Globus pallidus (tissue), 1 donor: Measurements from ENCODE around the gene PAXIP1.

Source experiments
- DNase-seq: peaks from one replicate; pipeline ENCODE4 v3.0.0-alpha.2; 2015; ENCODE audit warnings: low spot score

Gene PAXIP1

DNA sequence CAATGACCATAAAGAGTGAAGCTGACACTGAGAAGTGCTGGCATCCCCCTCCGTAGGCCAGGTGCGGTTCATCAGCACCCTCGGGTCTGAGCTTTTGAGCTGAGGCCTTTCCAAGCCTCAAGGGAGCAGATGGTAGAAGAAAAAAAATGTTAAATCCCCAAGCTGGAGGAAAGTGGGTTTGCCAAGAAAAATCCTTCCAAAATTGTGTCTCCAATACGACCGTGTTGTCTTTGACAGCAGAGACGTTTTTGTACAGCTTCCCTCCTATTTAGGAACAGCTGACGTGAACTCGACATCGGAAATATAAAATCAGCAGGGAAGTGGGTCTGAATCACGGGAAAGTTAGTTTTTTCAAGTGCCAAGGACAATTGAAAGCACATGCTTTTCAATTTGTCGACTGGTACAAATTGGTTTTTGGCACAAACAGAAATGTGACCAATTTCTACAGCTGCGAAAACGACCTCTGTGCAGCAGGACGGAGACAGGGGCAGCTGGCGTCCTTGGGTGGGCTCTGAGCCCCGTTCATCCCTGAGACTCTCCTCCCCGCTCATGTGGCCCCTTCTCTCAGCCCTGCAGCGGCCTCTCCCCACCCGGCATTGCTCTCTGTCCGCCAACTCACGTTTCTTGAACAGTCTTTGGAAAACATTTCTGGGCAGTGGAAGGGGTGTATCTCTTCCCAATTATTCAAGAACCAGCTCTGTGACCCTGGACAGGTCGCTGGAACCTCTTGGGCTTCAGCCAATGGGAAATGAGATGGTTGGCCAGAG, 89.9 kb downstream of the PAXIP1 start:
- peak; percentile 30 for DNase-seq

DNA sequence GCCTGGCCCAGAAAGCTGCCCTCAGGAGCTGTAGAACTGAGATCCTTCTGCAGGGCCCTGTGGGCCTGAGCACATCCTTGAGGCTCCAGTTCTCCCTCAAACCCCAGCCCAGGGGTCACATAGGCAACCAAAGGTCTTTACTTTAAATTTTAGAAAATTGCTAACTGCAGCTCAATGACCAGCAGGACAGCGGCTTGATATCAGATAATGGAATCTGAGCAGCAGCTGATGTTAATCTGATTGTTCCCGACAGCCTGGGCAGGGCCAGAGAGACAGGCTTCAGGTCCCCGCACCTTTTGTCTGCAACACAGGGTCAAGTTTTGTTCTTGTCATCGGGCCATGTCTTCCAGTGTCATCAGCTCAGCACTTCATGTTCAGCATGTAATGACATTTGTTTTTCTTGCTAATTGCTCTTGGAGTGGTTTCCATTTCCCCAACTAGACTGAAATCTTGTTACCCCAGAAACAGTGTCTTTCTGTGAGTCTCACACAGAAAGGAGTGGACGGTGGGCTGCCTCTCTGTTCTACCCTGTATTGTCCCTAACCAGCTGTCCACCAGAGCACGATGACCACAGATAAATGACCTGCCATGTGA, 91.0 kb downstream of the PAXIP1 start:
- DNase-seq = no peak

DNA sequence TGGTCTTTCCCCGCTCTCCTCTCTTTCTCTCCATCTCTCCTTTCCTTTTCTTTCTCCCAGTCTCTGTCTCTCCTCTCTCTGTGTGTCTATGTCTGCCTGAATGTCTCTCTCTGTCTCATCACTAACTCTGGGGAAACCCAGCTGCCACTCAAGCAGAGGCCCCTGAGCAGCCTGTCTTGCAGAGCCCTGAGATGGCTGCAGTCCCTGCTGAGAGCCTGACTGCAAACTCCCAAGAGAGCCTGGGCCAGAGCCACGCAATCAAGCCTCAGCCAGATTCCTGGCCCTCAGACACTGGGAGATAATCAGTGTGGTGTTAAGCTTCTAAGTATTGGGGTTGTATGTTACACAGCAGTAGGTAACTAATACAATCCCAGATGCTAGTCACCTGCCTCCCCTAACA, 91.5 kb downstream of the PAXIP1 start:
- no peak for DNase-seq

DNA sequence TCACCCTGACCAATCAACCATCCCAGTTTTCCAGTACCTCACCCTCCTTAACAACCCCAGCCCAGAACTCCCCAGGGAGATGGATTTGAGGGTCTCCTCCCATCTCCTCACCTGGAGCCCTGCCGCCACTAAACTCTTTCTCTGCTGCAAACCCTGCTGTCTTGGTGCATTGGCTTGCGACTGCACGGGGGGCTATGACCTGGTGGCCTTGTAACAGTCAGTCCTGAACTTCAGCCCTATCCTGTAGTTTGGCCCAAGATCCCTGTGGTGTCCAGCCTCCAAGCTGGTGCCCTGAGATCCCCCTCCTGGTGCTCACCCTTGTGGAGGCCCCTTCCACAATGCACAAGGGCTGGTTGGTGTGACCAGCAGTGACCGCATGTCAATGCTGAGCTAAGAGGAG, 91.9 kb downstream of the PAXIP1 start:
- DNase-seq = no peak

DNA sequence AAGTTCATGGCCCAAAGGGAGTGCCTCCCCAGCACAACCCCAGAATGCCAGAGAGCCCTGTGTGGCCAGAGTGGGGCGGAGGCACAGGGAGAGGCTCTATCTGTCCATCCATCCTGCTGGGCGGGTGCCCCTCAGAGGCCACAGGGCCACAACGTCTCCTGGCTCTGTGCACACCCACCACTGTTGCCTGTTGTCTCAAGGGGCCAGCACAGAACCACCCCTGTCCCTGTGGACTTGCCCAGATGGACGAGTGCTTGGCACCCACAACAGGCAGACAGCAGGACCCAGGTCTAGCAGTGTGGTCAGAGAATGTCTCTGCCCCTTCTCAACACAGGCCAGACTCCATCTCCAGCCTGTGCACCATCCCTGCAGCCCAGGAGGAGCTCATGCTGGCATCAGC, 92.8 kb downstream of the PAXIP1 start:
- no peak for DNase-seq

DNA sequence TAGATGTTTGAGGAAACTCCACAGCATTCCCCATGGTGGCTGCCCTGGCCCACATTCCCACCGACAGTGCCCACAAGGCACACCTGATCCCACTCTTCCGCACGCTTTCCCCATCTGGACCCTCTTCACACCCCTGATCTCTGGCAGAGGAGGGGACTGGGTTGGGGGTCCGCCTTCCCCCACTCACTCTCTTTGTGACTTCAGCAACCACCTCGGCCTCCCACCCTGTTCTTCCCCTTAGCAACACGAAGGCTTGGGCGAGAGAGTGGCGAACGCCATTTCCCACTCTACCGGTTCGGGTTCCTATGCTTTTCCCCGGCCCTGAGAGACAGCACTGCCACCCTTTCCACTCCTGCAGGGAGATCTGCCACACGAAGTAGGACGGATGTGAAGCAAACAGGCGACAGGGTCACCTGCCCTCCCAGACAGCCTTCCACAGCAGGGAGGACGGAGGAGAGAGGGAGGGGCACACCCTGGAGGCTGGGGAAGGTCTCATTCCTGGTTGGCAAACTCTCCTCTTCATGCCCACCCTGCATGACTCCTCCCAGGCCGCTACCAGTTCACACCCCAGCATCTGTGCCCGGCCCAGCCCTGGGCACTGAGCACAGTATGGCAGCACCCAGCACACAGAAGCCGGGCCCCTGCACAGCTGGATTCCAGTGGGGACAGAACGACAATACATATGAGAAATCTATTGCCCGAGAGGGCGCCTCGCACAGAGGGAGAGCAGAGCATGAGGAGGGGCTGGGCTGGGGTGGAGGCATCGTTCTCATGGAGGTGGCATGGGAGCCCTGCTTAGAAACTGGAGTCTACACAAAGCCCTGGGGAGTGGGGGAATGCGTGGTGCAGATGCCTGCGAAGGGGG, 93.5 kb downstream of the PAXIP1 start:
- no peak for DNase-seq

DNA sequence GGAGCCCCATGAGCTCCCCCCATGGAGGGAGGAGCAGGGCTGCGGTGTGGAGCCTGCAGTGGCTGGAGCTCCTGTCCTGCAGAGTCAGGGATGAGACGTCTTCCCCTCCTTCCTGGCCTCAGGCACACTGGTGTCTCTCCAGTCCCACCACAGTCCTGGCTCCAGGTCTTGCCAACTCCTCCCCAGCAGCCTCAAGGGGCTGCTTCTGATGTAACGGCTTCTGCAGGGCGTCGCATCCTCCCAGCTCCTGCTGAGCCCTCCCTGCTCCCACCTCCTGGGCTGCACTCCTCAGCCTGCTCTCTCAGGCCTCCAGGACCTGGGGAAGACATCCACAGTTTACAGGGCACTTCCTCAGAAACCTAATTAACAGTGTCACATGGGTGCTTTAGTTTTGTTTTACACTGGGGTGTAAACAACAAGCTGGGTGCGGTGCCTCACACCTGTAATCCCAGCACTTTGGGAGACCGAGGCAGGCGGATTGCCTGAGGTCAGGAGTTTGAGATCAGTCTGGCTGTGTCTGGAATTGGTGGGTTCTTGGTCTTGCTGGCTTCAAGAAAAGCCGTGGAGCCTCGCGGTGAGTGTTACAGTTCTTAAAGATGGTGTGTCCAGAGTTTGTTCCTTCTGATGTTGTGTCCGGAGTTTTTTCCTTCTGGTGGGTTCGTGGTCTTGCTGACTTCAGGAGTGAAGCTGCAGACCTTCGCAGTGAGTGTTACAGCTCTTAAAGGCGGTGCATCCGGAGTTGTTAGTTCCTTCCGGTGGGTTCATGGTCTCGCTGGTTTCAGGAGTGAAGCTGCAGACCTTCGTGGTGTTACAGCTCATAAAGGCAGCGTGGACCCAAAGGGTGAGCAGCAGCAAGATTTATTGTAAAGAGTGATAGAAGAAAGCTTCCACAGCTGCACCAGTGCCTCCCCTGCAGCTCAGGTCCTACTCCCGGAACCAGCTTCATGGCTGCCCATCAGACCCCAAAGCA, 95.0 kb downstream of the PAXIP1 start:
- DNase-seq = no peak

DNA sequence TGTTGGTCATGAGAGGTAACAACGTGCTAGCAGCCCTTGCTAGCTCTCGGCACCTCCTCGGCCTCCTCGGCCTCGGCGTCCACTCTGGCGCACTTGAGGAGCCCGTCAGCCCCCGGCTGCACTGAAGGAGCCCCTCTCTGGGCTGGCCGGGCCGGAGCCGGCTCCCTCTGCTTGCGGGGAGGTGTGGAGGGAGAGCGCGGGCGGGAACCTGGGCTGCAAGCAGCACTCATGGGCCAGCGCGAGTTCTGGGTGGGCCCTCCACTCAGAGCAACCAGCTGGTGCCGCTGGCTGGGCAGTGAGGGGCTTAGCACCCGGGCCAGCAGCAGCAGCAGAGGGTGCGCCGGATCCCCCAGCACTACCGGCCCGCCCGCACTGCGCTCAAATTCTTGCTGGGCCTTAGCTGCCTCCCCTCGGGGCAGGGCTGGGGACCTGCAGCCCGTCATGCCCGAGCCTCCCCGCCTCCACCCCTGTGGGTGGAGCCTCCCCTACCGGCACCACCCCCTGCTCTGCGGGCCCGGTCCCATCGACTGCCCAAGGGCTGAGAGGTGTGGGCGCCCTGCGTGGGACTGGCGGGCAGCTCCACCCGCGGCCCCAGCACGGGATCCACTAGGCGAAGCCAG, 96.1 kb downstream of the PAXIP1 start:
- DNase-seq = no peak

DNA sequence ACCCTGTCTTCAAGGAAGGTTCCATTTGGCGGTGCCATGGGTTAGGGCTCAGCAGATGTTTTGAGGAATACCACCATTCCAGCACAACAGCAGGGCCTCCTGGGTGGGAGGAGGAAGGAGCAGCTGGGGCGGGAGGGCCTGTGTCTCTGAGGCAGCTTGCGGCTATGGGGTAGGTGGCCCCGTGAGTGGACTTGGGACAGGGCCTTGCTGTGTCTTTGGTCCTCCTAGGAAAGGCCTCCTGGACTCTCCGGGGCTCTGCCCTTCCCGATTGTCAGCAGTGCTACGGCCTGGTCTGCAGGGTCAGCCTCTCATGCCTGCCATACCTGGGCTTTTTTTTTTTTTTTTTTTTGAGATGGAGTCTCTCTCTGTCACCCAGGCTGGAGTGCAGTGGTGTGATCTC, 96.7 kb downstream of the PAXIP1 start:
- DNase-seq = no peak

DNA sequence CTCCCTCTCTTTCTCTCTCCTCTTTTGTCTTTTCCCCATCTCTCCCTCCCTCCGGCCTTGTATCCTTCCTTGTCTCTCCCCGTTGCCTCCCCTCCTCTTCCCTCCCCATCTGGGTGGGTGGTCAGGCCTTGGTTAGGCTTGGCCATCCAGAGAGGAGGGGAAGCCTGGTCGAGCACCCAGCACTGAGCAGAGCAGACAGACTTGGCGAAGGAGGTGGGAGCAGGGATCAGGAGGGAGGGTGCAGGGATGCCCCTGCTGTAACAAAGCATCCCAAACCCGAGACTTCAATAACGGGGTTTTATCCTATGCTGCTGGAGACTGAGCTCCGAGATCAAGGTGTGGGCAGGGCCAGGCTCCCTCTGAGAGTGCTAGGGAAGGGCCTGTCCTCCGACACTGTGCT, 97.3 kb downstream of the PAXIP1 start:
- no peak for DNase-seq

DNA sequence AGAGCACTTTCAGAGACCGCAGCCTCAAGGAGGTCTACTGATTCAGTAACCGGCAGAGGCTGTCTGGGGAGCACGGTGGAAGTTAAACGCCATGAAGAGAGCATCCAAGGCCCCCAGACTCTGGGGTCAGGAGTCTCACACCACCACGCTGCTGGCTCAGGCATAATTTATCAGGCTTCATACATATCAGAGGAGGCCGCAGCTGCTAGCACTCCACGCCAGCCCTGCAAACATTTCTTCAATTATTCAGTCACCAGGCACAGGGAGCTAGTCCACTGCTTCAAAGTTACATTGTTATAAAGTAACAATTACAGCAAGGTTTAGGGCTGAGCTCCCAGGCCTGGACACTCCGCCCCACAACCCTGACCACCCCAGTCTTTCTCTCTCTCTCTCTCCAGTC, 97.8 kb downstream of the PAXIP1 start:
- no peak for DNase-seq

DNA sequence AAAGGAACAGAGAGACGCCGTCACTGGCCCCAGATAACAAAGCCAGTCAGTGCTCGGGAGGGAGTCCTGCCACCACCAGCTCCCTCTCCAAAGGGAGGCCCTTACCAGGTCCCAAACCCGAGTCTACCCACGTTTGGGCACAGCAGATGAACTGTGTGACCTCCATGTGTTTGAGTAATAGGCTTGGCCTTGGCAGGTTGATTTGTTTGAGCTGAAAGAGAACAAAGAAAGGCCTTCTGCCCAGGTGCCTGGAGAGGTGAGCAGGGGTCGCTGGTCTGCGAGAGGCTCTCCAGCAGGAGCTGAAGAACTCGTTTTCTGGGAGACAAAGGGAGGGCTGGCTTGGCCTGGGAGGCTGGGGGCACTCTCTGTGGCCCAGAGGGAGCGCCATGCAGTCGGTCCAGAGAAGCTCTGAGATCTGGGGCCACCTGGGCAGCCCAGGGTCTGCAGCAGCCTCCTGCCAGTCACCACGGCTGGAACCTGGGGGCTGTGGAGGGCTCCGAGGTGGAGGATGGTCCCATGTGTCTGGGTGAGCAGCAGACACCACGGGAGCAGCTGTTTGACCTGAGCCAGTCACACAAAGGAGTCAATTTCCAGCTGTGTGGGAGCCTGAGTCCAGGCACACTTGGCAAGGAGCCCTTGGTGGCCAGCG, 99.7 kb downstream of the PAXIP1 start:
- peak; percentile 8 for DNase-seq

DNA sequence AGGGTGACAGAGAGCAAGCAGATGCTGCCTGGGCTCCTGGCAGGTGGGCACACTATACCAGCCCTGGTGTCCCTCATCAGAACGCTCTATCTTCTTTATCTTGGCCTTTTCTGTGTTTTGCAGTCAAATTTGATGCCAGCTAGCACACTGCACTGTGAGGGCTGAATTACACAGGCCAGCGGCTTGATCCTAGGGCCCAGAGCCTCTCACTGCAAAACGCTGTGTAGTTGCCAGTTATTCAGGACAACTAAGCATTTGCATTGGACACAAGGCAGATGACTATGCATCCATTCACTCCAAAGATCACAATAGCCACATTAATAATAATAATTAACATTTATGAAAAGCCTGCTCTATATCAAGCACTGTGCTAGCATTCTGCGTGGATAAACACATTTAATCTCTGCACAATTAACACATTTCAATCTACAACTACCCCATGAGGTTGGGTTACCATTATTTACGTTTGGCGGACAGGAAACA, 100.3 kb downstream of the PAXIP1 start:
- DNase-seq = peak; percentile 80

DNA sequence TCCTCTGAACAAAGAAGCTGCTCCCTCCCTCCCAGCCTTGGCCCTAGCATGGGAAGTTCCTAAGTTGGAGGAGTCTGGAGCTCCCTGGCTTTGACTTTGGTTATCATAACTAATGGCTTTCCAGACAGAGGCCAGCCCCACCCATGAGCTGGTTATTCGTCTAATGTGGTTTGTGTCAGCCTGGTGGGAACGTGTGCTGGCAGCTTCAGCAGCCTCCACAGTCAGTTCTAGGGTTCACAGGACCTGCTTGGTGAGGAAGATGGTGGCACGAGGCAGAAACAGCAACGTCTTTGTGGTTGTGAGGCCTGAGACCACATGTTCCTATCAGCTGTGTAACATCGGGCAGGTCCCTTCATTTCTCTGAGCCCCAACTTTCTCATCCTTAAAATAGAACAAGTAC, 103.1 kb downstream of the PAXIP1 start:
- no peak for DNase-seq

DNA sequence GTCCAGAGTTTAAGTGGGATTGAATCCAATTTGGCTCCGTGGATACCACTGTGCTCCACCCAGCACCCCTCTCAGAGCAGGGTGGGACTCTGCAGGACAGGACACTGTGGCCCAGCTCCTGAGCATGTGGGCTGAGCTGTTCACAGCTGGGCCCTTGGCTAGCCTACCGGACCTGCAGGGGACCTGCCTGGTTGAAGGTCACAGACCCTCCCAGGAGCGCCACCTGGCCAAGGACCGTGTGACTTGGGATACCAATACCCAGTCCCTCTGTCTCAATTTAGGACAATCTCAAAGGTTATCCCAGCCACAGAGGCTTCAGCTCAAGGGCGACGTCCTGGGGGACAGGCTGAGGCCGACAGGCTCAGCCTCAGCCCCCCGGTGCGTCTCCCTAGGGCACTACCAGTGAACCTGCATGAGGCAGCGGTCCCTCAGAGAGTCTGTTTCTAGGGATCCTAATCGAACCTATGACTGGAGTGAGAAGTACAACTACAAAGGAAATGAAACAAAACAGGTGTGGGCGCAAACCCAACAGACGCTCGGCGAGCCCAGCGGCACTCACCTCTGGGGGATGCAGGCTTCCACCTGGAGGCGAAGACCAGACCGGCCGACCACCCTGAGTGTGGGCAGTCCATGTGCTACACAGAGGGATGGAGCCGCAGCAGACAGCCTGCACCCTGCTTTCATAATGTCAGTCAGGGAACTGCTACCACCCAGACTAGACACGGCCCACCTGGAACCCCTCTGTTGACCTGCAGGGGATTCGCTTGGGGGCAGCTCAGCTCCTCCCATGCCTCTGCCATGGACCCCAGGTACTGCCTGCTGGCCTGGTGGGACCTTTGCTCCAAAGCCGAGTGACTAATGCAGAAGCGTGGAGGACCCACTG, 103.7 kb downstream of the PAXIP1 start:
- DNase-seq = no peak

DNA sequence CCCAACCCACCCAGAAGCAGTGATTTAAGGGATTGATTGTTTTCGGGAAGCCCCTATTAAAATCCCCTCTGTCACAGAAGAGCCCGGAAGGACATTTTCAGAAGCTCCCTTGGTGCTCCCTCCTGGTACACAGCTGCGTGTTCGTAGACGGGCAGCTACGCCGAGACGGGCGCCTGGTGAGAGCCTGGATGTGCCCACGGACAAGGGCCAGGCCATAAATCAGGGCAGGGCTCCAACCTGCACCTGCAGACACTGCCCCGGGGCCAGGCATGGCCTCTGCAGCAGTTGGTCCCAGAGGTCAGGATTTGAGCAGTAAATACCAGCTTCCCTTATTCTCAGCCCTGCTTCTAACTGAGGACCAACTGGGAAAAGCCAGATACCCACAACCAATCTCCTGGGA, 106.8 kb downstream of the PAXIP1 start:
- no peak for DNase-seq
